GM12865 (cell line): ENCODE results near the gene FBP2.

ENCODE experiments used
- DNase-seq: peaks from one replicate; pipeline ENCODE4 v3.0.0; 2010; ENCODE audit warnings: low read depth
- H3K4me3 ChIP-seq: 2 replicates; pipeline ENCODE4 v1.5.1; 2011; ENCODE audit warnings: mild to moderate bottlenecking, low read depth, low read length, control low read depth
- CTCF ChIP-seq: IDR thresholded peaks from 2 replicates; pipeline ENCODE4 v1.5.1; 2011; ENCODE audit warnings: low read length, control low read depth, low read depth, inconsistent platforms; ENCODE audit not compliant: insufficient read depth; ENCODE audit errors: missing control alignments

Gene FBP2

GRCh38 chr9:94563548-94563947, 30.1 kb downstream of the FBP2 start:
- no peak for DNase-seq
- no peak for TF ChIP-seq CTCF
- H3K4me3 ChIP-seq, result no peak overlapping the region

GRCh38 chr9:94560237-94560636, 33.4 kb downstream of the FBP2 start:
- no peak for TF ChIP-seq CTCF
- H3K4me3 ChIP-seq, result no peak overlapping the region

GRCh38 chr9:94557376-94557775, 36.2 kb downstream of the FBP2 start:
- no peak for TF ChIP-seq CTCF
- DNase-seq, result no peak
- no peak overlapping the region for H3K4me3 ChIP-seq

More at GRCh38 chr9:94560237-94560636, 33.4 kb downstream of the FBP2 start:
- DNase-seq, result no peak

- DNase-seq, result peak; percentile 30
- no peak within 1 kb of the TSS for H3K4me3 ChIP-seq
- TF ChIP-seq CTCF, result peak; percentile 21
These were observed 38.9 kb downstream of the FBP2 start, which contains the start of gene PCAT7 for GRCh38 chr9:94554439-94555331. Gene PCAT7, plus strand, starts transcription at chr9:94555083.

GRCh38 chr9:94554078-94554438, 39.6 kb downstream of the FBP2 start:
- no peak overlapping the region for H3K4me3 ChIP-seq
- DNase-seq, result no peak

GRCh38 chr9:94553029-94553938, 40.3 kb downstream of the FBP2 start:
- no peak for TF ChIP-seq CTCF
- H3K4me3 ChIP-seq, result no peak overlapping the region
- no peak for DNase-seq

More at GRCh38 chr9:94554078-94554438, 39.6 kb downstream of the FBP2 start:
- TF ChIP-seq CTCF, result no peak
